OCI-LY1 (cell line): ENCODE data around the gene ZNF576.

Experiments used
- EZH2 ChIP-seq: fragments of 200-600 bp; sonication (generic), shearing (Covaris generic); IDR thresholded peaks from 2 replicates; pipeline ENCODE4 v1.8.0; 2017; ENCODE audit warnings: borderline replicate concordance, mixed run types, mild to moderate bottlenecking, antibody characterized with exemption, low read length, moderate library complexity, mixed read lengths
- TF ChIP-seq, protein P1 (sequence below): fragments of 200-600 bp; sonication (generic), shearing (Covaris generic); IDR thresholded peaks from 2 replicates; pipeline ENCODE4 v1.5.1; 2017; ENCODE audit warnings: mild to moderate bottlenecking, antibody characterized with exemption, low read length, moderate library complexity, mixed read lengths

DNA sequence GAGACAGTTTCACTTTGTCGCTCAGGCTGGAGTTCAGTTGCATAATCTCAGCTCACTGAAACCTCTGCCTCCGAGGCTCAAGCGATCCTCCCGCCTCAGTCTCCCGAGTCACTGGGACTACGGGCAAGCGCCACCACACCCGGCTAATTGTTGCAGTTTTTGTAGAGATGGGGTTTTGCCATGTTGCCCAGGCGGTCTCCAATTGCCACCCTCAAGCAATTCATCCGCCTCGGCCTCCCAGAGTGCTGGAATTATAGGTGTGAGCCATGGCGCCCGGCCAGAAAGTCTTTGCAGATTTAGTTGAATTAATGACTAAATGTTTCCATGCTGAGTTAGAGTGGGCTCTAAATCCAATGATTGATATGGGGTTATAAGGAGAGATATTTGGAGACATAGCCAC is 47.8 kb downstream of the ZNF576 start:
- TF ChIP-seq, protein P1, sequence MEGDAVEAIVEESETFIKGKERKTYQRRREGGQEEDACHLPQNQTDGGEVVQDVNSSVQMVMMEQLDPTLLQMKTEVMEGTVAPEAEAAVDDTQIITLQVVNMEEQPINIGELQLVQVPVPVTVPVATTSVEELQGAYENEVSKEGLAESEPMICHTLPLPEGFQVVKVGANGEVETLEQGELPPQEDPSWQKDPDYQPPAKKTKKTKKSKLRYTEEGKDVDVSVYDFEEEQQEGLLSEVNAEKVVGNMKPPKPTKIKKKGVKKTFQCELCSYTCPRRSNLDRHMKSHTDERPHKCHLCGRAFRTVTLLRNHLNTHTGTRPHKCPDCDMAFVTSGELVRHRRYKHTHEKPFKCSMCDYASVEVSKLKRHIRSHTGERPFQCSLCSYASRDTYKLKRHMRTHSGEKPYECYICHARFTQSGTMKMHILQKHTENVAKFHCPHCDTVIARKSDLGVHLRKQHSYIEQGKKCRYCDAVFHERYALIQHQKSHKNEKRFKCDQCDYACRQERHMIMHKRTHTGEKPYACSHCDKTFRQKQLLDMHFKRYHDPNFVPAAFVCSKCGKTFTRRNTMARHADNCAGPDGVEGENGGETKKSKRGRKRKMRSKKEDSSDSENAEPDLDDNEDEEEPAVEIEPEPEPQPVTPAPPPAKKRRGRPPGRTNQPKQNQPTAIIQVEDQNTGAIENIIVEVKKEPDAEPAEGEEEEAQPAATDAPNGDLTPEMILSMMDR: no peak
- TF ChIP-seq EZH2: no peak
